Body of pancreas (tissue), 4 donors: ENCODE data around the gene KIT. TPM values are rescaled to one million over a fixed set of nuclear protein-coding genes. Genes with fewer than 3 reads are reported as not detected.

Experiments used
- ATAC-seq: fragments of 150-250 bp; one replicate; pipeline ENCODE4 v1.9.1; 2016
- DNase-seq, 4 donors: peaks; one replicate each; pipeline ENCODE4 v3.0.0-alpha.2; 2019
- H3K27ac ChIP-seq, 4 donors: fragments of 200-600 bp; sonication (generic); 1 replicate in 3 of 4; 2 replicates in 1 of 4; pipeline versions ENCODE4 v1.5.1 to v1.6.1; 2016 to 2019; ENCODE audit warnings: mild to moderate bottlenecking in 1 of 4, mixed read lengths in 1 of 4, moderate library complexity in 1 of 4
- H3K27me3 ChIP-seq, 2 donors: fragments of 200-600 bp; sonication (generic); one replicate each; pipeline ENCODE4 v1.6.0; 2016; ENCODE audit warnings: mild to moderate bottlenecking in 1 of 2
- H3K36me3 ChIP-seq, 2 donors: fragments of 200-600 bp; sonication (generic); replicated peaks in 1 of 2; 2 replicates each; pipeline ENCODE4 v1.5.1; 2016; ENCODE audit warnings: low read depth in 2 of 2; ENCODE audit not compliant: insufficient read depth in 1 of 2
- H3K4me1 ChIP-seq: fragments of 200-600 bp; sonication (generic); one replicate; pipeline ENCODE4 v1.6.0; 2016
- H3K4me3 ChIP-seq, 2 donors: fragments of 200-600 bp; sonication (generic); 1 replicate in 1 of 2; 2 replicates in 1 of 2; pipeline ENCODE4 v1.5.1; 2016 to 2019
- H3K9me3 ChIP-seq, 3 donors: fragments of 200-600 bp; sonication (generic); 1 replicate in 2 of 3; 2 replicates in 1 of 3; pipeline ENCODE4 v1.5.1; 2016
- POLR2A ChIP-seq, 3 donors: fragments of 450-650 bp; IDR thresholded peaks; one replicate each; pipeline ENCODE4 v1.6.1; 2016; ENCODE audit warnings: antibody characterized with exemption in 3 of 3, mild to moderate bottlenecking in 2 of 3
- WGBS, 2 donors: methylation state at CpG; one replicate each; pipeline ENCODE4 v1.1.5; 2017; 5-methylcytosine and 5-hydroxymethylcytosine counted together
- intact Hi-C: fragments of 100-400 bp; cut with DNase I; formaldehyde crosslinking; loops from one replicate; pipeline ENCODE4 v1.15.1; 2023
- total RNA-seq, 2 donors: library from RNA; depleted of rRNA; stranded (reverse); fragments of >200 nt; gene quantifications; one replicate each; pipeline ENCODE4 v1.1.0, GENCODE V29; 2016
- TF ChIP-seq, protein P1 (sequence below), 7 experiments: fragments of 450-650 bp in 4 of 7; fragments of 200-600 bp in 3 of 7; sonication (generic) in 3 of 7; IDR thresholded peaks; one replicate each; pipeline ENCODE4 v1.5.1; 2016 to 2019; ENCODE audit warnings: antibody characterized with exemption in 7 of 7

Gene KIT
- total RNA-seq, 2 donors from 2014 or later = 2.1 to 4.0 TPM

GRCh38 chr4:54712206-54712605, 54.4 kb downstream of the KIT start:
- no peaks in the 10 kb centered on the region for H3K36me3 ChIP-seq
- no peaks in the 10 kb centered on the region for H3K4me1 ChIP-seq
- no peak for ATAC-seq
- no peaks in the 10 kb centered on the region for H3K27me3 ChIP-seq
- WGBS, 2 donors = 48 to 54% methylated on average over 2 of the region's 2 CpGs
- H3K9me3 ChIP-seq = no peaks in the 10 kb centered on the region
- H3K27ac ChIP-seq = no peak overlapping the region
- no peak overlapping the region for H3K4me3 ChIP-seq
- TF ChIP-seq, protein P1, sequence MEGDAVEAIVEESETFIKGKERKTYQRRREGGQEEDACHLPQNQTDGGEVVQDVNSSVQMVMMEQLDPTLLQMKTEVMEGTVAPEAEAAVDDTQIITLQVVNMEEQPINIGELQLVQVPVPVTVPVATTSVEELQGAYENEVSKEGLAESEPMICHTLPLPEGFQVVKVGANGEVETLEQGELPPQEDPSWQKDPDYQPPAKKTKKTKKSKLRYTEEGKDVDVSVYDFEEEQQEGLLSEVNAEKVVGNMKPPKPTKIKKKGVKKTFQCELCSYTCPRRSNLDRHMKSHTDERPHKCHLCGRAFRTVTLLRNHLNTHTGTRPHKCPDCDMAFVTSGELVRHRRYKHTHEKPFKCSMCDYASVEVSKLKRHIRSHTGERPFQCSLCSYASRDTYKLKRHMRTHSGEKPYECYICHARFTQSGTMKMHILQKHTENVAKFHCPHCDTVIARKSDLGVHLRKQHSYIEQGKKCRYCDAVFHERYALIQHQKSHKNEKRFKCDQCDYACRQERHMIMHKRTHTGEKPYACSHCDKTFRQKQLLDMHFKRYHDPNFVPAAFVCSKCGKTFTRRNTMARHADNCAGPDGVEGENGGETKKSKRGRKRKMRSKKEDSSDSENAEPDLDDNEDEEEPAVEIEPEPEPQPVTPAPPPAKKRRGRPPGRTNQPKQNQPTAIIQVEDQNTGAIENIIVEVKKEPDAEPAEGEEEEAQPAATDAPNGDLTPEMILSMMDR (IDR thresholded peaks at IDR 0.05) = no peak
- TF ChIP-seq POLR2A (IDR thresholded peaks at IDR 0.05) = no peak
- no peak for DNase-seq
- intact Hi-C loops = no loop called here

DNA sequence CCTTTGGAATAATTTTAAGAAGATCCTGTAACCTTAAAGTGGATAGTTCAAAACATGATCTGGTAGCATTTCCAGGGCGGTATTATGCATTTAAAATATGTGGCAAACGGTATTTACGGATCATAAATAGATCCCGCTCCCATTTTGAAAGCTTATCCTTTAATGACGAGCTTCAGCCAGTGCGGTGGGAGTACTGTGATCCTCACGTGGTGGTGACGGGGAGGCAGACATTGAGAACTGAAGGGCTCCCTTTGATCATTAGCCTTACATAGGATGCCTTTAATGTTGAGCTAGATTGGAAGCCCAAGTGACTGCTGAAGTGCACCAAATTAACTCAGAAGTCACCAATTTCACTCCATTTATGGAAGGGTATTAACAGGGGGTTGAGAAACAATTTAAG, 56.9 kb downstream of the KIT start:
- Histone ChIP-seq H3K36me3 (no peaks in the 10 kb centered on the region), H3K27ac (no peak overlapping the region), H3K4me3 (no peak overlapping the region), H3K27me3 (no peaks in the 10 kb centered on the region), H3K4me1 (no peaks in the 10 kb centered on the region), H3K9me3 (no peaks in the 10 kb centered on the region)
- ATAC-seq (no peak), DNase-seq (no peak)
- intact Hi-C loops = no loop called here
- WGBS, 2 donors = 69 to 73% methylated on average over 8 of the region's 8 CpGs
- TF ChIP-seq, protein P1 (IDR thresholded peaks at IDR 0.05) = no peak
- no peak for TF ChIP-seq POLR2A (IDR thresholded peaks at IDR 0.05)

DNA sequence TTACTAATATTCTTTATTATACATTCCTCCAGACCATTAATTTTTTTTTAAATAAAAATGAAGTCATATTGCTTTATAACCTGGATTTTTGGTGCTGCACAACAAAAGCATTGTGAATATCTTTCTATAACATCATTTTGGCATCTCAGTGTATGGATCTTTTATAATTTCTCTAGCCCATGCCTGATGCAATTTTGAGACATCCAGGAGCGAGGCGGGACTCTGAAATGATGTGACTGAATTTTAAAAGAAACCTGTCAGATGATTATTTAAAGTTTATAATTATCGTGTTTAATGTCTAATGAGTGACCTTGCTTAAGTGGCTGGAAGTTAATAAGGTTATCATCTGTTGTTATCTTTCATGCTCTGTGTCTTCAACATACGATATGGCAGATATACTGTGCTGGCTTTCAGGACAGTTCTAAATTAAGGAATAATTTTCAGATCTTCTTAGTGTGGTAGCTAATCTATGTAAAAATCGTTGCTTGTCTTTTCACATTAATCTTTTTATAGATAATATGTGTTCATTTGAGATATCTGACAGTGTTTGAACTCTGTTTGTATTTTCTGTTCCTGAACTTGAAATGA, 58.8 kb downstream of the KIT start:
- DNase-seq (no peak), ATAC-seq (no peak)
- H3K9me3 ChIP-seq = no peaks in the 10 kb centered on the region
- WGBS, 2 donors = 58 to 60% methylated on average over 5 of the region's 5 CpGs
- H3K4me3 ChIP-seq = no peak overlapping the region
- no peak for TF ChIP-seq POLR2A (IDR thresholded peaks at IDR 0.05)
- TF ChIP-seq, protein P1 (IDR thresholded peaks at IDR 0.05) = no peak
- no peaks in the 10 kb centered on the region for H3K4me1 ChIP-seq
- no peaks in the 10 kb centered on the region for H3K36me3 ChIP-seq
- H3K27me3 ChIP-seq = no peaks in the 10 kb centered on the region
- no peak overlapping the region for H3K27ac ChIP-seq
- intact Hi-C loops = no loop called here

- 47 to 59% methylated on average over 3 of the region's 3 CpGs for WGBS, 2 donors
- Histone ChIP-seq H3K9me3 (no peaks in the 10 kb centered on the region), H3K4me1 (no peaks in the 10 kb centered on the region), H3K27ac (no peak overlapping the region), H3K4me3 (no peak overlapping the region), H3K36me3 (no peaks in the 10 kb centered on the region), H3K27me3 (no peaks in the 10 kb centered on the region)
- intact Hi-C loops = no loop called here
- DNase-seq (no peak), ATAC-seq (no peak)
- TF ChIP-seq, protein P1 (IDR thresholded peaks at IDR 0.05) = no peak
- TF ChIP-seq POLR2A (IDR thresholded peaks at IDR 0.05) = no peak
Measured at GRCh38 chr4:54717694-54718093, 59.9 kb downstream of the KIT start.

DNA sequence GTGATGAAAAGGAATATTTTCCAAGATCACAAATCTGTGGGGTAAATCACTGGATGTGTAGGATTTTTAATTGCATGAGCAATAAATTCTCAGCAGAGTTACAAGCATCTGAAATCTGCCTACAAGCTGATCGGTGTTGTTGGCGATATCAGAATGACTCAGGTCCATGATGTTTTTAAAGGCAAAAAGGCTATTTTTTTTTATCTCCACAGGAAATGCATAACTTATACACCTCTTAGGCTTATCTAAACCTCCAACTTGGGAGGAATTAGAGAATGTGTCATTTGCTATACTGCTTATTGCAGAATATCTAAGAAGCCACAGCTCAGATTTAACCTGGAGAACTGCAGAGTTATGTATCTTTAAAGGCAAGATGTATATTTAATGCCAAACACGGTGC, 61.6 kb downstream of the KIT start:
- H3K27me3 ChIP-seq = no peaks in the 10 kb centered on the region
- H3K4me3 ChIP-seq = no peak overlapping the region
- H3K9me3 ChIP-seq = no peaks in the 10 kb centered on the region
- no peaks in the 10 kb centered on the region for H3K36me3 ChIP-seq
- DNase-seq (no peak), ATAC-seq (no peak)
- no peak overlapping the region for H3K27ac ChIP-seq
- intact Hi-C loops = no loop called here
- H3K4me1 ChIP-seq = no peaks in the 10 kb centered on the region
- TF ChIP-seq POLR2A (IDR thresholded peaks at IDR 0.05) = no peak
- TF ChIP-seq, protein P1 (IDR thresholded peaks at IDR 0.05) = no peak
- 71 to 79% methylated on average over 3 of the region's 3 CpGs for WGBS, 2 donors
